ENCODE results near the gene JUP.
A peak's percentile ranks its signal among the peaks of the same experiment; 100 is the strongest.

The JUP gene

DNA sequence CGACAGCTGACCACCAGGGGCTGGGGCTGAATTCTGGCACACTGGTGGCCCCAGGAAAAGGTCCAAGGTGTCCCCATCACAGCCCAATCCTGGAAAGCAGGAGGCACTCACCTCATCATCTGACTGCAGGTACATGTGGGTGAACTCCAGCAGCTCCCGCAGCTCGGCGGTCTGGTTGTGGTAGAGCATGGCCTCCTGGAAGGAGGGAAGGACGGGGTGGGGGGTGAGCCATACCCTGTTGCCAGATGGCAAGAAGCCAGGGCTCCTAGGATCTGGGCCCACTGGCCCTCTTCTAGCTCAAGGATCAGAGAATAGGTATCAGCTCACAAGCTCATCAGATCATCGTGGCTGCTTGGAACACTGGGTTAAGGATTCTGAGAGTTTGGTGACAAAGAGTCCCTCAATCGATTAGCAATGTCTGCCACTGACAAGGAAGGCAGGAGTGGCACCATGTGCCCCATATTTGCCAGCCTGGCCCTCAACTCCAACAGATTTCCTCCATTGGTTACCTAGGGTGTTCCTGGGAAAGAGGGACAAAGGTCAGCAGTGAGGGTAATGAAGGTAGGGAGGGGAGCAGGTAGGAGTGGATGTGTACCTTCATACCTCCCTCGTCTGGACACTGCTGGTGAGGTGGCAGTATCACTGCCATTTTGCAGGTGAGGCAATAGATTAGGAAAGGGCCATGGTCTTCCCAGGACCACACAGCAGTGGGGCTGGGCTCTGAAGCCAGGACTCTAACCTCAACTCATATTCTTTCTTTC lies 20.4 kb upstream of the JUP start:
- no peak for DNase-seq

DNA sequence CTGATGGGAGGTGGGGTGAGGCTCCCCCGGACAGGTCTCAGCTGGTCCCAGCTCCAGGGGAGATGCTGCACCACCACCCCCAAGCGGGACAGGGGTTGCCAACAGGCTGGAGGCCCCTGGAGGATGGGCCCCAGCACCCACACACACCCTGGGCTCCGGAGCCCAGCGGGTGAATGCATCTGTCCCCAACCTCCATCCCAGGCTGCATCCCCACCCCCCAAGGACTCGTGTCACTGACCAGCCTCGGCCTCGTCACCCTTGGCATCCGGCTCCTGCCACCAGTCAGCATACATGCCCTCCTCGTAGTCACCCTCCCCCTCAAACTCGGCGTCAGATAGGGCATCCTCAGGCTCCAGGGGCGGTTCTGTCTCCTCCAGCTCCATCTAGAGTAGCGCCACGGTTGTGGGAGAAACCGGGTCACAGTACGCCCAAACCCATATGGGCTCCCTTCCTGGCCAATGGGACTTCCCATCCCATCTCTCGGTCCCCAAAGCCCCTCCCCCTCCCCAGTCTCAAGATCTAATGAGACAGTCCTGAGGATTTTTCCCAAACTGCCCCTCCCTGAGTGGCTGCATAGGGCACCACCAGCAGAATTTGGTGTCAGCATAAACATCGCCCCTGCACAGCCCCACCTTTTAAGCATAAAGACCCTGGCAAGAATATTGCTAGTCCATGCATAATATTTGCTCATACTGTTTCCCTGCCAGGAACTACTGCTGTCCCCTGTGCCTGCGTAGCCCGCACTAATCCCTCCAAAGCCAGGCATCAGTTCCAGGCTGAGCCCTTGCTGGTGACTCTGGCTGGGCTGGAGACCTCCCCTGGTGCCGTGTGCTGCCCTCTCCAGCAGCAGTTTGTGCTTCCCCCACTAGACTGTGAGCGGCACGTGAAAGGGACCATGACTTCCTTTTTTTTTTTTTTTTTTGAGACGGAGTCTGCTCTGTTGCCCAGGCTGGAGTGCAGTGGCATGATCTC lies 16.8 kb upstream of the JUP start:
- DNase-seq, result no peak

DNA sequence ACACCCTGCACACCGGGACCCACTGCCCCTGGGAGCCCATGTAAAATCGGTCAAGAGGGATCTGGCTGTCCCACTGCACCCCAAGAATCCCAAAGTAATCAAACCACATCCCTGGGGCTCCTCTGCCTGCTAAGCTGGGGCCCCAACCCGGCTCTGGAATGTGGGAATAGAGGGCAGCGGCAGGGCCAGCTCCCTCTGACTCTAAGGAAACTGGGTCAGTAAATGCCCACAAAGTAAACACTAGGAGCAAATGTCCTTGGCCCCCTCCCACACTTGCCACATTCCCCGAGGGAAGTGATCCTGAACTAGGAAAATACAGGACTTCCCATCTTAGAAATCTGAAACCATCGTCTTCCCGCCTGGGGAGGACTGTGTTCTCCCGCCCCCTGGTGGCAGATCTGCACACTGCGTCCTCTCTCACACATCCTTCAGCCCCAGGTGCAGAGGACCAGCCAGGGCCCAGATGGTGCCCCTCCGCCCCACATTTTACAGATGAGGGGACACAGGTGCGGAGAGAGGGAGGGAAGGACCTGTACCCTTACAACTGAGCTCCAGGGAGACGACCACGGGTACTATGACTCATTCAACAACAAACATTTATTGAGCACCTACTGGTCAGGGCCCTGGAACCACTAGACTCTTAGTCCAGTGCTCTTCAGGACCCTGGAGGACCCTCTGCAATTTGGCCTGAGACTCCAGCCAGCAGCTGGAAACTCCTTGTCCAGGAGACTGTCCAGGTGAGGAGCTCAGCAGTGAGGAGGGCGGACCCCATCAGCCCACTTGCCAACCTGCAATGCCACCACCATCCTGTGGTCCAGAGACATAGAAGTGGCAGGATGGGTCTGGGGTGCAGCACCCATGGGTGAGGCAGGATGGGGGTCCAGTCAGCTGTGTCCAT lies 15.1 kb upstream of the JUP start:
- DNase-seq, result peak; percentile 76

DNA sequence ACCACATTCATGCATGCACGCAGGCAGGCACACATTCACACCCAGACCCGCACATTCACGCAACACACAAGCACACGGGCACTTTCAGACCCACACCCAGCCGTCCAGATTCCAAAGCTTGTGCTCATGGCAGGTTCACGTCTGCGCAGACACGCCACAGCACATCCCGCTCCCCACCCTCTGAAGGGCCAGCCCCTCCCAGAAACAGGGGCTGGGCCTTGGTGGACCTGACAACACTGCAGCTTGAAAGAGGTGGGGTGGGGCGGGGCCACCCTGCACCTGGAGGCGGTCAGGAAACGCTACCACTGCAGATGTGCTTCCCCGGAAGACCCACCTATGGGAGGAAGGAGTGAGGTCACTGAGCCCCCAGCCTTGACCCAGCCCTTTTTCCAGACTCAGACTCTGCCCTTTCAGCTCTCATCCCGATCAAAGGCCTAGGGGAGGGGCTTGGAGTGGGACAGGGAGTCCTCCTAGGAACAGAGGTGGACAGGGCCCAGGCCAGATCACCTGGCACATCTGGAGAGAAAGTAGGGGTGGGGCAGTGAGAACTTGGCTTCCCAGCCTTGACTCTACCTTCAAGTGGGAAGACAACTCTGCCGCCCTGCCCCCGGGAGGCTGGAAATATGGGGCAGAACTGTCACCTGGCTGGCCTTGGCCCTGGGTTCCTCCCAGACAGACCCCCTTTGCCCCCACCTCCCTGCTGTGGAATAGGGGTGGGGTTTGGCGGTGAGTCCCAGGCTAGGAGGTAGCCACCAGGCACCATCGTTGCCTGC lies 14.3 kb upstream of the JUP start:
- no peak for DNase-seq

DNA sequence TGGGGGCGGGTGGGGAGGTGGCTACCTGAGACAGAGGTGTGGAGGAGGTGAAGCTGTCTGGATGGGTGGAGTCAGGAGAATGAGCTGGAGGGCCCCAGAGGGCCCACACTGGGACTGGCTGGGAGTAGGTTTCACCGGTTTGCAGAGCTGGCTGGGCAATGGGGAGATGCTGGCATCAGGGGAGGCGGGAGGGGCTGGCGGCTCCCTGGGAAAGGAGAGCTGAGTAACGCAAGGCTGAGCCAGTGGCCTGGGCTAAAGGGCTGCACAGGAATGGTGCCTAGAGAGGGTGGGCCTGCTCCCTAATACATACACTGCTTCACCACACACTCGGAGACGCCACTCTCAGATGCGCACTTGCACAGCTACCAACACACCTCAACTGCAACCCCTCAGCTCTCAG lies 12.9 kb upstream of the JUP start:
- no peak for DNase-seq

DNA sequence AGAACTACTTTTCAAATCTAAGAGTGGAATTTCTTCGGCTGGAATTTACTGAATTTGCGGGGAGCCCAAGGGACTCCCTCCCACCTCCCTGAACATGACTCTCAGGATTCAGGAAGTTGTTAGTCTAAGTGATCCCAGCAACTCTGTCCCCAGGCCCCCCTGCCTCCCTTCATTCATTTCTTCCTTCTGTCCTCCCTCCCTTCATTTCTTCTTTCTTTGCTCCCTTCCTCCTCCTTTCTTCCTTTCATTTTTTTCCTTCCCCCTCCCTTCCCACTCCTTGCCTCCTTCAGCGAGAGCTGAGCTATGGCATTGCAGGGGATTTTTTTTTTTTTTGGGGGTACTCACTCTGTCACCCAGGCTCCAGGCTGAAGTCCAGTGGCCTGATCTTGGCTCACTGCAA lies 10.9 kb upstream of the JUP start:
- DNase-seq, result no peak

DNA sequence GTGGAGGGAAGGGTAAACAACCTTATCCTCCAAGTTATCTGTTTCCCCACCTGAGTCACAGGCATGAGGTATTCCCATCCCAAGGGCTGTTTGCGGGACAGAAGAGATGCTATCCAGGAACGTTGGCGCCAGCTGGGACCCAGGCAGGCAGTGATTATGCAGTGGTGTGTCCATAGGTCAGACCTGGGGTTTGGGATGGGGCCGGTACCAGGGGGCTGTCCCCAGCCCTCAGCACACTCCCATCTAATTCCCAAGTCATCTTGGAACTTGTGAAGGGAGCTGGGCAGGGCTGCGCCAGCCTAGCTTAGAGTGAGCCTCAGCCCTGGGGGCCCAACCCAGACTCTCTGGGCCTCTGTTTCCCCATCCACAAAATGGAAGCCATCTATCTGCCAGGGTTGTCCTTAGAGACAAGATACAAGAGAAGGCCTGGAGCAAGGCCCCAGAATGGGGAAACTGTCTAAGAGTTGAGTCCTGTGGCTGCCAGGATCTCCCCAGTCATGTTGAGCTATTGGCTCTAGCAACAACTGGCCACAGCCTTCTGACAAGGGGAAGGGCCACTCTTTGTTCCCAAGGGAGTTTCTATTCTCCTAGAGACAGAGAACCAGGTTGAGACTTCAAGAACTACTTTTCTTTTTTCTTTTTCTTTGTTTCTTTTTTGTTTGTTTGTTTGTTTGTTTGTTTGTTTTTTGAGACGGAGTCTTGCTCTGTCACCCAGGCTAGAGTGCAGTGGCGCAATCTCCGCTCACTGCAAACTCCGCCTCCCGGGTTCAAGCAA lies 9.8 kb upstream of the JUP start:
- DNase-seq, result no peak

DNA sequence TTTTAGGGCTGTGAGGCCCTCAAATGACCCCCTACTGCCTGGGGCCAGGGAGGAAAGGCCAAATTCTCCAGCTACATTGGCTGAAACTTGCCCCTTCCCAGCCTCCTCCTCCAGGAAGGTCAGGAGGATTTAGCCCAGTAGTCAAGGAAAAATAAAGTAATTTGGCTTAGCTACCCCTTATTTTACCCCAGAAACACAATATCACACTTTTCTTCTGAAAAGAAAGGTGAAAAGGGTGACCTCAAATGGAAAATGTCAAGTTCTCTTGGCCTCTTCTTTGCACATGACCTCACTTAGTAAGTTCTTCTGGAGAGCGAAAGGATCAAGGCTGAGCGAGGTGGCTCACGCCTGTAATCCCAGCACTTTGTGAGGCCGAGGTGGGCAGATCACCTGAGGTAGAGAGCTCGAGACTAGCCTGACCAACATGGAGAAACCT lies 8.0 kb upstream of the JUP start:
- no peak for DNase-seq

DNA sequence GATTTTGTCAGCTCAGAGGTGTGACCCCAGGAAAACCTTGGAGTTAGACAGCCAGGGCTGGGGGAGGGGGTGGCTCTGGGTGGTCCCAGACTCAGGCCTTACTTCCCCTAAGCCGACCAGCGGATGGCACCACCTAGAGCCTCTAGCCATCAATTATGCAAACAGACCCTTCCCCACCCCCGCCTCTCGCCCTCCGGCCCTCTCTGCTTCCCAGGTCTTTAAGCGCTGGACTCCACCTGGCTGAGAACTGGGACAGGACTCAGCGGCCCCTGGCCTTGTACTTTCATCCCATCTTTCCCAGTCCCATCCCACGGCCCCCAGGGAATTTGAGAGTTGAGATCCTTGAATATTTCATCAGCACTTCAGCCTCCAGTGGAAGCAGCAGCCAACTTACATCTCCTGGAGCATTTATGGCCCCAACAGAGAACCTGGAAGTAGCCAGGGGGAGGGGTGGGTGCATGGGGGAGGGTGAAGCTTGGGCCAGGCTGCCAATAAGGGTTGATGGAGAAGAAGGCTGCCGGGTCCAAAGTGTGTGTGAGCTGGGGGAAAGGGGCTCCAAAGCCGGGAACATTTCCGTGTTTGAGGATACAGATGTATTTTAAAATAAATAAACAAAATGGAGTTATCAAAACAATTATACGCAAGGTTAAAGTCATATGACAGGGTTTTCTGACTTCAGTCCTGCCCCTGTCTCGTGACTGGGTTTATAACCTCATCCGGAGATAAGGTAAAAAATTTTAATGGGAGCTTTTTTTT lies 7.5 kb upstream of the JUP start:
- DNase-seq, result no peak

DNA sequence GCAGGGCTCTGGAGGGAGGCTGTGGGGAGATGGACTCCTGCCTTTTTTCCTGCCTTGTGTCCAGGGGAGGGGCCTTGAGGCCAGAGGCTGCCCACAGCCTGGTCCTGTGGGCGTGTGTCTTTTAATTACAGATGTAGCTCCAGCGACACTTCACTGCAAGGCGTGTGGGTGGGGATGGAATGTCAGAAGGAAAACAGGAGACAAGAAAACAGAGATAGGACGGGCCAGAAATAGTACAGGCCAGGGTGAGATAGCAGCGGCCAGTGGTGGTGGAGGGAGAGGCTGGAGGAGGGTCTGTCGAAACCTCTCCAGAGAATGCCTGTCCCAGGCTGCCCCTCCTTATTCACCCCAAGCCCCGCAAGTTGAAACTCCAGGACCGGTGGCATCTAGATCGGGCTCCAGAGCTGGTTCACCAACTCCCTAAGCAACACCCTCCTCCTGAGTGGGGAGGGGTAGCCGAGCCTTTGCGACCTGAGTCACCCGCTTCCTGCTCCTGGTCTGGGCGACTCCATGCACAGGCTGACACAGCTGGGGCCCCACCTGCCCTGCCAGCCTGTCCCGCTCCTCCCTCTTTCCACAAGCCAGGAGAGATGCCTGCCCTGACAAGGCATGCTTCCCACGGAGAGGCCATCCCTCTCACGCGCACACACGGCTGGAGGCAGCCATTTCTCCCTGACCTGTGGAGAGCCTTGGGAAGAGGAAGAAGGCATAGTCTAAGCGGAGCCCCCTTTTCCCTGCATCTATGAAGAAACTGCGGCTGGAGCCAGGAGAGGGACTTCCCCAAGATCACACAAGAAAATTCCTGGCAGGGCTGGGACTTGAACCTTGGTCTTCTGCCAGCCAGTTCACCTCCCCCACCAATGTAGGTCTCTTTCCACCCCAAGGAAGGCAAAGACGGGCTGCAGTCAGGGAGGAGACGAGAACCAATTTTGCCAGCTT lies 6.6 kb upstream of the JUP start:
- no peak for DNase-seq

DNA sequence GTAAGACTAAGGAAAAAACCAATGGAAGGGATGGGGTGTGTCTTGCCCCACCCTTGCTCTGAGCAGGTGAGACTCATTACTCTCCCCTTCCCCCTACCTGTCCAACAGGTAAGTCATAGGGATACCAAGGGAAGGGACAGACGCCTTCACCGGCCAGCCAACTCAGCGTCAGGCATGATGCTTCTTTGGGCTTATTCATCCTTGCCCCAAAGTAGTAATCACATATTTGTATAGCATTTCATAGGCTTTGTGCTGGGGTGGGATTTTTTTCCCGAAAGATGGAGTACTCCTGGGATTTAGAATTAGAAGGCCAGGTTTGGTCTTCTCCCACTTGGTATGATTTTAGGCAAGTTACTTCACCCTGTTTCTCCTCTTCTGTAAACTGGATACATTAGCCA lies 509 bp upstream of the JUP start:
- no peak for DNase-seq

DNA sequence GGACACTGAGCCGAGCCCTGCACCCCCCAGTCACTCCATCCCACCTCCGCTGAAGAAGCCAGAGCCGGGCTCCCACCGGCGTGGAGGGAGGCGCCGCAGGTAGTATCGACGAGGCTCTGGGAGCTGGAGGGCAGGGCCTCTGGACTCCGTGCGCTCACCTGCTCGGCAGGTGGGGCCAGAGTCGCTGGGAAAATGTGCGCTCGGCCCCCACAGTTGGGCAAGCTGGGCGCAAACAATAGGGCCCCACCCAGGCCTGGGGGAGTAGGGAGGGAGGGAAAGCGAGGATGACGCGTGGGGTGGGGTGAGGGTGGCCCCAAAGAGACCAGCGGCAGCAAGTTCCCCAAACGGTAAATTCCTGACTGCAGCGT lies 668 bp downstream of the JUP start:
- DNase-seq, result no peak

DNA sequence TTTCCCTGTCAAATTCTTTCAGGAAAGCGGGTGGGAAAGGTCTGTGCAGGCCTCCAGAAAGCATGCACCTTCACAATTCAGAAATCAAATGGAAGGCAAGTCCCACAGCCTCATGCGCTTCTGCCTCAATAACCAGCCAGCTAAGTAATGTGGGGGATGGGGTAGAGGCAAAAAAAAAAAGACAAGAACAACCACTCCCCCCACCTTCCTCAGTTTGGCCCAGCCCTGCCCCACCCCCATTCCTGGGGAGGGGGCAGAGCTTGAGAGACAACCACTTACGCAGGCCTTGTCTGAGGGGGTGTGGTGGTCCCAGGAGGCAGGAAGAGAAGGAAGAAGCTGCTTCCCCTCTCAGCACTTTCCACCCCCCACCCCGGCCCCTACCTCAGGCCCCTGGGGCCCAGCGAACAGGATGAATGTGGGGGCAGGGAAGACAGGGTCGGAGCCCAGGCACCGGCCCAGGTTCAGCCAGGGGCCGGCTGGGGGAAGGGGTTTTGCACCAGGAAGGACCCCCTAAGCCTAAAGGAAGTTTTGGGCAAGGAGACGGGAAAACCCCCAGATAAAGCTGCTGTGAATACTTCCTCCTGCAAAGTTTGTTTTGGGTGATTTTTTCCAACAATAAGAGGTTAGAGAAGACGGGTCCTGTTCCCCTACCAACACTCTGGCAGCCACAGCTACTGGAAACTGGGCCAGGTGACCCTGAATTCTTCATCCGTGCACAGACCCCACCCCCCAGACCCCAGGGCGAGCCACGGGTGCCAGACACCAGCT lies 1.2 kb downstream of the JUP start:
- DNase-seq, result no peak

DNA sequence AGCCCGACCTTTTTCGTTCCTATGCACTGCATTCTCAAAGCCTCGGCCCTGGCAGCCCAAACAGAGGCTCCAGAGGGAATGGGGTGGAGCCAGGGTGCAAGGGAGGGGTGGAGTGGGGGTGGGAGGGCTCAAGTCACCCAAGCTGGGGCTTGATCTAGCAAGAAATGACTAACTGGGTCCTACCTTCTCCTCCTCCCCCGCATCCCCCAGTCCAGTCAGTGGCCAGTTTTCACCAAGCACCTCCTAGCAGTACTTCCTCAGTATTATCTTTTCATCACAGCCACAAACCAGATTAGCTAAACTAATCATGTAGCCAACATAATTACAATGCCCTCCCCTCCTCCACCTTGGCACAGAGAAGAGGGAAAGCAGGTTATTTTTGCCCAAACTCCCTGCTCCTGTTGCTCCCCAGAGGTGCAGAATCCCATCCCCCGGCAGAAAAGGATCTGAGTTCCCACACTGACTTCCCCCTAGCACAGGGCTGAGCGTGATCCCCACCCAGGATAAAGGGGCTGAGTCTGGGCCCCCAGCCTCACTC lies 2.2 kb downstream of the JUP start:
- DNase-seq, result no peak

DNA sequence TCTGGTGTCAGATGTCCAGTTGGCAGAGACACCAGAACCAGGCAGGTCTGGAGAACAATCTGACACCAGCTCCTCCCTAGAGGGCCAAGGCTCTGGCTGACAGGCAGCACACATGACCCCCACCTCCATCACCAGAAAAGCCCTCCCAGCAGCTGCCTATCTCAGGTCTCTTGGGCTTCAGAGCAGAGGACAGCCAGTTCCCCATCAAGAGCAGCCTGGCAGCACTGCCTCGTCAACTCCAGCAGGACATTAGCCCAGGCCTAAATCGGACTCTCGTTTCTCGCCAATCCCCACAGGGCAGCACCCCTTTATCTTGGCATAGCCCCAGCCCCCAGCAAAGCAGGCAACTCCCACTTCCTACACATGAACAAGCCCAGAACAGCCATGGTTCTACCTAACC lies 4.4 kb downstream of the JUP start:
- no peak for DNase-seq

DNA sequence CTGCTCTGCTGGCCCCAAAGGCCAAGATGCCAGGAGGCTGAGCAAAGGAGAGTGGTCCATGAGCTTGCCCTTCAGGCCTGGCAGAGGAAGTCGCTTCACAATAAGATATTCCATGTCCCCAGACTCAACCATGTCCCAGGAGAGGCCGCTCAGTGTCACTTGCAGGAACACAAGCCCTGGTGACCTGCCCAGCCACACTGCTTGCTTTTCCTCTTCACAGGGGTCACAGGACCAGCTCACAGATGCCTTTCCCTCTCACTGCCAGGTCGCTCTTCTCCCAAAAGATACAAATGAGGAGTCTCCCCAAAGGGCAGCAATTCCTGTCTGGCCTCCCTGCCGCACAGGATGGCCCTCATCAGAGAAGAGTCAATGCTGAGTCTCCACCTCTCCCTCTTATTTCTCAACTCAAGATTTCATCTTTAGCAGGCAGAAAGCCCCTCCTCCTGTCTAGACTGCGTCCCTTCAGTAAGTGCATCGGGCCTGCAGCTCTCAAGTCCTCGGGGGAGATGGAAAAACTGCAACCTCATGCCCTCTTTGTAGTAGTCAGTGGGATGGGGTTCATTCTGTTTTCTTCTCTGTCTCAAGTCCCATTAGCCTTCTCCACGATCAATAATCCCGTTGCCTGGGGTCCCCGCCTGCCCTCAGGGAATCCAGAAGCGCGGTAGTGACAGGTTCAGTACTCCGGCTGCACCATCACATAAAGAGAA lies 5.0 kb downstream of the JUP start:
- no peak for DNase-seq

DNA sequence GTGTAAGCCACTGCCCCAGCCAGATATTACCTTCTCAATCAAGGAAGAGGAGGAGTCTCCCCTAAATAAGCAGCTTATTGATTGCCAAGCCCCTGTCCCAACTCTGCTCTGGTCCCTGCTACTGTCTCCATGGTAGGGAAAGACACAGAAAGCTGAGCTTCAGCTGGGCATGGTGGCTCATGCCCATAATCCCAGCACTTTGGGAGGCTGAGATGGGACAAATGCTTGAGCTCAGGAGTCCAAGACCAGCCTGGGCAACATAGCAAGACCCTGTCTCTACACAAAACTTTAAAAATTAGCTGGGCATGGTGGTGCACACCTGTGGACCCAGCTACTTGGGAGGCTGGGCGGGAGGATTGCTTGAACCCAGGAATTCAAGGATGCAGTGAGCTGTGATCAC lies 6.6 kb downstream of the JUP start:
- no peak for DNase-seq
